Parathyroid adenoma (tissue), 2 donors: ENCODE measurements around the gene RNASE1.
"Not testable (repeated sequence)": the region's sequence is repeated elsewhere in the genome, so short reads cannot be mapped to it uniquely, and the experiment has no call there.

Experiments used
- H2AFZ ChIP-seq: fragments of 300-600 bp; sonication (generic); one replicate; pipeline ENCODE4 v1.7.0; 2017; ENCODE audit warnings: antibody characterized with exemption, mild to moderate bottlenecking
- H3K27ac ChIP-seq: fragments of 300-600 bp; sonication (generic); one replicate; pipeline ENCODE4 v1.7.0; 2017
- H3K27me3 ChIP-seq: fragments of 300-600 bp; sonication (generic); one replicate; pipeline ENCODE4 v1.7.0; 2017; ENCODE audit warnings: low read length; ENCODE audit not compliant: control insufficient read depth, insufficient read depth
- H3K36me3 ChIP-seq: fragments of 300-600 bp; sonication (generic); one replicate; pipeline ENCODE4 v1.7.0; 2017; ENCODE audit warnings: low read length; ENCODE audit not compliant: control insufficient read depth, insufficient read depth
- H3K4me1 ChIP-seq: fragments of 300-600 bp; sonication (generic); one replicate; pipeline ENCODE4 v1.7.0; 2017; ENCODE audit warnings: control low read depth
- H3K4me2 ChIP-seq: fragments of 300-600 bp; sonication (generic); one replicate; pipeline ENCODE4 v1.7.0; 2017; ENCODE audit warnings: low read length
- H3K4me3 ChIP-seq: fragments of 300-600 bp; sonication (generic); one replicate; pipeline ENCODE4 v1.7.0; 2017; ENCODE audit warnings: low read depth, low read length
- H3K79me2 ChIP-seq: fragments of 300-600 bp; sonication (generic); one replicate; pipeline ENCODE4 v1.7.0; 2017; ENCODE audit warnings: control low read depth
- H3K9ac ChIP-seq: fragments of 300-600 bp; sonication (generic); one replicate; pipeline ENCODE4 v1.7.0; 2017; ENCODE audit warnings: mild to moderate bottlenecking
- H3K9me3 ChIP-seq: fragments of 300-600 bp; sonication (generic); one replicate; pipeline ENCODE4 v1.7.0; 2017; ENCODE audit warnings: low read length; ENCODE audit not compliant: control insufficient read depth
- CTCF ChIP-seq: fragments of 300-600 bp; sonication (generic); IDR thresholded peaks from one replicate; pipeline ENCODE4 v1.7.0; 2017; ENCODE audit warnings: antibody characterized with exemption, mild to moderate bottlenecking
- donor health status: primary hyperparathyroidism.

RNASE1 gene

GRCh38 chr14:20827326-20827725 is 24.7 kb upstream of the RNASE1 start:
- Histone ChIP-seq H3K79me2 (no peaks in the 10 kb centered on the region), H3K4me1 (no peaks in the 10 kb centered on the region), H3K9ac (no peak overlapping the region), H3K9me3 (no peaks in the 10 kb centered on the region), H3K4me2 (no peak overlapping the region), H3K4me3 (no peak overlapping the region), H2AFZ (no peak overlapping the region), H3K36me3 (no peaks in the 10 kb centered on the region), H3K27me3 (no peaks in the 10 kb centered on the region), H3K27ac (no peak overlapping the region)
- no peak for TF ChIP-seq CTCF

GRCh38 chr14:20826666-20827065 is 24.0 kb upstream of the RNASE1 start:
- not testable (repeated sequence) for H3K27me3 ChIP-seq, H3K4me3 ChIP-seq, H3K27ac ChIP-seq, H3K9me3 ChIP-seq, H3K36me3 ChIP-seq, H3K4me2 ChIP-seq, H3K9ac ChIP-seq, H3K4me1 ChIP-seq, H2AFZ ChIP-seq, H3K79me2 ChIP-seq

- no peaks in the 10 kb centered on the region for H3K4me1 ChIP-seq
- no peaks in the 10 kb centered on the region for H3K9me3 ChIP-seq
- H3K36me3 ChIP-seq: no peaks in the 10 kb centered on the region
- no peaks in the 10 kb centered on the region for H3K79me2 ChIP-seq
- no peaks in the 10 kb centered on the region for H3K27me3 ChIP-seq
- H3K9ac ChIP-seq: no peak overlapping the region
- TF ChIP-seq CTCF: no peak
- H2AFZ ChIP-seq: no peak overlapping the region
- H3K27ac ChIP-seq: no peak overlapping the region
- H3K4me2 ChIP-seq: no peak overlapping the region
- H3K4me3 ChIP-seq: no peak overlapping the region
These were observed 21.2 kb upstream of the RNASE1 start for GRCh38 chr14:20823859-20824258.

GRCh38 chr14:20821521-20822108 is 19.0 kb upstream of the RNASE1 start:
- not testable (repeated sequence) for H3K27ac ChIP-seq, H3K9me3 ChIP-seq, H3K4me2 ChIP-seq, H3K4me1 ChIP-seq, H3K9ac ChIP-seq, H2AFZ ChIP-seq, H3K79me2 ChIP-seq, H3K4me3 ChIP-seq, H3K36me3 ChIP-seq, H3K27me3 ChIP-seq

GRCh38 chr14:20820063-20820904 is 17.6 kb upstream of the RNASE1 start:
- TF ChIP-seq CTCF: no peak
- Histone ChIP-seq H3K36me3 (no peaks in the 10 kb centered on the region), H3K9me3 (no peaks in the 10 kb centered on the region), H3K4me3 (no peak overlapping the region), H3K4me1 (no peaks in the 10 kb centered on the region), H3K27me3 (no peaks in the 10 kb centered on the region), H3K79me2 (no peaks in the 10 kb centered on the region), H3K9ac (no peak overlapping the region), H3K27ac (no peak overlapping the region), H3K4me2 (no peak overlapping the region), H2AFZ (no peak overlapping the region)
